ENCODE measurements around the gene ZMYM3.
"Not testable (repeated sequence)": the region's sequence is repeated elsewhere in the genome, so short reads cannot be mapped to it uniquely, and the experiment has no call there.

ZMYM3 gene

GRCh38 chrX:71283403-71284143 is 29.6 kb upstream of the ZMYM3 start, which contains the start of gene NONO:
TSS of gene NONO (plus strand) at chrX:71283635. CDS start at chrX:71290638, 7,003 bp downstream.
- Histone ChIP-seq H3K4me1 (ENCODE audit: control insufficient read depth, insufficient read depth, low read length) (peaks cover 5% of the 10 kb centered on the region), H3K4me3 (ENCODE audit: low read length) (peak within 1 kb of the TSS; percentile 95), H3K27me3 (ENCODE audit: control insufficient read depth, insufficient read depth, low read length) (no peaks in the 10 kb centered on the region), H3K9me3 (replicated peaks; ENCODE audit: low read length) (no peaks in the 10 kb centered on the region), H3K9ac (ENCODE audit: low read depth, low read length) (peak within 1 kb of the TSS; percentile 97), H3K4me2 (ENCODE audit: low read length) (peak within 1 kb of the TSS; percentile 90), H3K36me3 (ENCODE audit: insufficient read depth, low read length) (peaks cover 9% of the 10 kb centered on the region)

GRCh38 chrX:71282514-71283402 is 28.8 kb upstream of the ZMYM3 start:
- Histone ChIP-seq H3K4me1 (ENCODE audit: control insufficient read depth, insufficient read depth, low read length) (peaks cover 5% of the 10 kb centered on the region), H3K4me2 (ENCODE audit: low read length) (peak overlapping the region; percentile 80), H3K27me3 (ENCODE audit: control insufficient read depth, insufficient read depth, low read length) (no peaks in the 10 kb centered on the region), H3K9me3 (replicated peaks; ENCODE audit: low read length) (no peaks in the 10 kb centered on the region), H3K9ac (ENCODE audit: low read depth, low read length) (peak overlapping the region; percentile 97), H3K36me3 (ENCODE audit: insufficient read depth, low read length) (peaks cover 9% of the 10 kb centered on the region), H3K4me3 (ENCODE audit: low read length) (peak overlapping the region; percentile 71)

GRCh38 chrX:71281300-71281699 is 27.4 kb upstream of the ZMYM3 start:
- not testable (repeated sequence) for H3K4me3 ChIP-seq (ENCODE audit: low read length); H3K36me3 ChIP-seq (ENCODE audit: insufficient read depth, low read length)

GRCh38 chrX:71272313-71272712 is 18.4 kb upstream of the ZMYM3 start:
- H3K4me1 ChIP-seq (ENCODE audit: control insufficient read depth, insufficient read depth, low read length); H3K4me3 ChIP-seq (ENCODE audit: low read length); H3K27me3 ChIP-seq (ENCODE audit: control insufficient read depth, insufficient read depth, low read length); H3K9me3 ChIP-seq (replicated peaks; ENCODE audit: low read length); H3K4me2 ChIP-seq (ENCODE audit: low read length); H3K9ac ChIP-seq (ENCODE audit: low read depth, low read length); H3K36me3 ChIP-seq (ENCODE audit: insufficient read depth, low read length): not testable (repeated sequence)

More at GRCh38 chrX:71281300-71281699, 27.4 kb upstream of the ZMYM3 start:
- H3K4me2 ChIP-seq (ENCODE audit: low read length); H3K27me3 ChIP-seq (ENCODE audit: control insufficient read depth, insufficient read depth, low read length); H3K9me3 ChIP-seq (replicated peaks; ENCODE audit: low read length); H3K9ac ChIP-seq (ENCODE audit: low read depth, low read length); H3K4me1 ChIP-seq (ENCODE audit: control insufficient read depth, insufficient read depth, low read length): not testable (repeated sequence)

GRCh38 chrX:71269801-71270395 is 16.0 kb upstream of the ZMYM3 start:
- Histone ChIP-seq H3K36me3 (ENCODE audit: insufficient read depth, low read length) (no peaks in the 10 kb centered on the region), H3K4me1 (ENCODE audit: control insufficient read depth, insufficient read depth, low read length) (no peaks in the 10 kb centered on the region), H3K4me3 (ENCODE audit: low read length) (no peak overlapping the region), H3K9me3 (replicated peaks; ENCODE audit: low read length) (peaks cover 2% of the 10 kb centered on the region), H3K27me3 (ENCODE audit: control insufficient read depth, insufficient read depth, low read length) (no peaks in the 10 kb centered on the region), H3K9ac (ENCODE audit: low read depth, low read length) (no peak overlapping the region), H3K4me2 (ENCODE audit: low read length) (no peak overlapping the region)

GRCh38 chrX:71268624-71269023 is 14.7 kb upstream of the ZMYM3 start:
- H3K4me2 ChIP-seq (ENCODE audit: low read length) = not testable (repeated sequence)

GRCh38 chrX:71256856-71257255 is 2.9 kb upstream of the ZMYM3 start:
- Histone ChIP-seq H3K4me2 (ENCODE audit: low read length) (no peak overlapping the region), H3K27me3 (ENCODE audit: control insufficient read depth, insufficient read depth, low read length) (no peaks in the 10 kb centered on the region), H3K4me3 (ENCODE audit: low read length) (no peak overlapping the region), H3K9me3 (replicated peaks; ENCODE audit: low read length) (no peaks in the 10 kb centered on the region), H3K36me3 (ENCODE audit: insufficient read depth, low read length) (no peaks in the 10 kb centered on the region), H3K9ac (ENCODE audit: low read depth, low read length) (no peak overlapping the region), H3K4me1 (ENCODE audit: control insufficient read depth, insufficient read depth, low read length) (peaks cover 11% of the 10 kb centered on the region)

More at GRCh38 chrX:71268624-71269023, 14.7 kb upstream of the ZMYM3 start:
- not testable (repeated sequence) for H3K4me1 ChIP-seq (ENCODE audit: control insufficient read depth, insufficient read depth, low read length); H3K9ac ChIP-seq (ENCODE audit: low read depth, low read length); H3K27me3 ChIP-seq (ENCODE audit: control insufficient read depth, insufficient read depth, low read length); H3K36me3 ChIP-seq (ENCODE audit: insufficient read depth, low read length); H3K9me3 ChIP-seq (replicated peaks; ENCODE audit: low read length); H3K4me3 ChIP-seq (ENCODE audit: low read length)

- no peaks in the 10 kb centered on the region for H3K9me3 ChIP-seq (replicated peaks; ENCODE audit: low read length)
- H3K36me3 ChIP-seq (ENCODE audit: insufficient read depth, low read length) = no peaks in the 10 kb centered on the region
- peaks cover 11% of the 10 kb centered on the region for H3K4me1 ChIP-seq (ENCODE audit: control insufficient read depth, insufficient read depth, low read length)
- no peaks in the 10 kb centered on the region for H3K27me3 ChIP-seq (ENCODE audit: control insufficient read depth, insufficient read depth, low read length)
- H3K4me3 ChIP-seq (ENCODE audit: low read length) = no peak overlapping the region
- H3K4me2 ChIP-seq (ENCODE audit: low read length) = no peak overlapping the region
- H3K9ac ChIP-seq (ENCODE audit: low read depth, low read length) = no peak overlapping the region
Observed at GRCh38 chrX:71256051-71256450, 2.1 kb upstream of the ZMYM3 start.

GRCh38 chrX:71253253-71254091 is 468 bp downstream of the ZMYM3 start:
- peak overlapping the region; percentile 87 for H3K9ac ChIP-seq (ENCODE audit: low read depth, low read length)

GRCh38 chrX:71252221-71252620 is 1.7 kb downstream of the ZMYM3 start:
- H3K36me3 ChIP-seq (ENCODE audit: insufficient read depth, low read length) = peaks cover 8% of the 10 kb centered on the region
- H3K9me3 ChIP-seq (replicated peaks; ENCODE audit: low read length) = no peaks in the 10 kb centered on the region
- H3K9ac ChIP-seq (ENCODE audit: low read depth, low read length) = peak overlapping the region; percentile 87
- H3K4me1 ChIP-seq (ENCODE audit: control insufficient read depth, insufficient read depth, low read length) = peaks cover 11% of the 10 kb centered on the region
- no peak overlapping the region for H3K4me3 ChIP-seq (ENCODE audit: low read length)
- peak overlapping the region; percentile 87 for H3K4me2 ChIP-seq (ENCODE audit: low read length)
- H3K27me3 ChIP-seq (ENCODE audit: control insufficient read depth, insufficient read depth, low read length) = no peaks in the 10 kb centered on the region

More at GRCh38 chrX:71253253-71254091, 468 bp downstream of the ZMYM3 start:
- Histone ChIP-seq H3K27me3 (ENCODE audit: control insufficient read depth, insufficient read depth, low read length) (no peaks in the 10 kb centered on the region), H3K36me3 (ENCODE audit: insufficient read depth, low read length) (no peaks in the 10 kb centered on the region), H3K9me3 (replicated peaks; ENCODE audit: low read length) (no peaks in the 10 kb centered on the region), H3K4me1 (ENCODE audit: control insufficient read depth, insufficient read depth, low read length) (peaks cover 11% of the 10 kb centered on the region), H3K4me2 (ENCODE audit: low read length) (peak overlapping the region; percentile 87), H3K4me3 (ENCODE audit: low read length) (peak overlapping the region; percentile 90)
